OCI-LY1 (cell line): ENCODE results near the gene IKBIP.

Source experiments
- CTCF ChIP-seq: fragments of 200-600 bp; sonication (generic), shearing (Covaris generic); IDR thresholded peaks from 2 replicates; pipeline ENCODE4 v1.5.1; 2017; ENCODE audit warnings: mild to moderate bottlenecking, antibody characterized with exemption, low read length, moderate library complexity, mixed read lengths
- EZH2 ChIP-seq: fragments of 200-600 bp; sonication (generic), shearing (Covaris generic); IDR thresholded peaks from 2 replicates; pipeline ENCODE4 v1.8.0; 2017; ENCODE audit warnings: borderline replicate concordance, mixed run types, mild to moderate bottlenecking, antibody characterized with exemption, low read length, moderate library complexity, mixed read lengths

- no peak for TF ChIP-seq CTCF
- TF ChIP-seq EZH2 = no peak
These were observed 6.6 kb downstream of the IKBIP start for GRCh38 chr12:98638009-98638408.
